GM11168 (cell line): ENCODE measurements around the gene HSFX3.
"Not testable (repeated sequence)": the region's sequence is repeated elsewhere in the genome, so short reads cannot be mapped to it uniquely, and the experiment has no call there.

Experiments
- in situ Hi-C: fragments of 300-500 bp; cut with MboI; formaldehyde crosslinking; loops from one replicate; pipeline ENCODE4 v1.12.0; 2022; ENCODE audit warnings: low sequenced_read_pairs; ENCODE audit not compliant: unreplicated experiment

Gene HSFX3

GRCh38 chrX:149547782-149548181 is 1.9 kb downstream of the HSFX3 start:
- in situ Hi-C loops, result not testable (repeated sequence)

GRCh38 chrX:149546962-149547361 is 2.8 kb downstream of the HSFX3 start:
- in situ Hi-C loops, result not testable (repeated sequence)

GRCh38 chrX:149545545-149546543 is 3.9 kb downstream of the HSFX3 start:
- in situ Hi-C loops, result not testable (repeated sequence)

- in situ Hi-C loops, result no loop called here
Measured at GRCh38 chrX:149541521-149542047, 8.1 kb downstream of the HSFX3 start.

GRCh38 chrX:149540621-149541520 is 8.9 kb downstream of the HSFX3 start, which contains the start of gene EOLA1:
Gene EOLA1, plus strand, starts transcription at chrX:149541012. Its CDS starts 4,619 bp downstream, at chrX:149545631.
- in situ Hi-C loops, result no loop called here

- in situ Hi-C loops, result no loop called here
Measured at GRCh38 chrX:149540131-149540620, 9.5 kb downstream of the HSFX3 start.

- in situ Hi-C loops, result loop anchor here (10.0 kb wide), 1 partner anchor 405 kb away; no protein-coding TSS in a partner anchor
Measured at GRCh38 chrX:149539283-149540130, 10.2 kb downstream of the HSFX3 start.

GRCh38 chrX:149537474-149537873 is 12.2 kb downstream of the HSFX3 start:
- in situ Hi-C loops, result loop anchor here (10.0 kb wide), 1 partner anchor 407 kb away; no protein-coding TSS in a partner anchor

DNA sequence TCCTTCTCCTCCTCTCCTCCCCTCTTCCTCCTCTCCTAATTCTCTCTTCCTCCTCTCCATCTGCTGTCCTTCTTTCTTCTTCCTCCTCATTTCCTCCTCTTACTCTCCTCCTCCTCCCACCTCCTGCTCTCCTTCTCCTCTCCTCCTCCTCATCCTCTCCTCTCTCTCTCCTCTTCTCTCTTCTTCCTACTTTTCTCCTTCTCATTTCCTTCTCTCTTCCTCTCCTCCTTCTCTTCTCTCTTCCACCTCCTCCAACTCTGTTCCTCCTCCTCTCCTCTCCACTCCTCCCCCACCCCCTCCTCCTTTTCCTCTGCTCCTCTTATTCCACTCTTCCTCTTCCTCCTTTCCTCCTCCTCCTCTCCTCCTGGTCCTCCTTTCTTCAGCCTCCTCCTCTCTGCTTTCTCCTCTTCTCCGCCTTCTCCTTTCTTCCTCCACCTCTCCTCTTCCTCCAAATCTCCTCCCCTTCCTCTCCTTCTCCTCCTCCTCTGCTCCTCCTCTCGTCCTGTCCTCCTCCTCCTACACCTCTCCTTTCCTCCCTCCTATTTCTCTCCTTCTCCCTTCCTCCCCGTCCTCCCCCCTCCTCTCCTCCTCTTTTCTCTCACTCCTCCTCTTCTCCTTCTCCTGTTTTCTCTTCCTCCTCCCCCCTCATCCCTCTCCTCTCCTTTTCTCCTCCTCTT is 14.7 kb downstream of the HSFX3 start:
- in situ Hi-C loops, result loop anchor here (10.0 kb wide), 1 partner anchor 410 kb away; no protein-coding TSS in a partner anchor

GRCh38 chrX:149533999-149534398 is 15.7 kb downstream of the HSFX3 start:
- in situ Hi-C loops, result loop anchor here (10.0 kb wide), 1 partner anchor 411 kb away; no protein-coding TSS in a partner anchor

- in situ Hi-C loops, result loop anchor here (10.0 kb wide), 1 partner anchor 412 kb away; no protein-coding TSS in a partner anchor
Measured at GRCh38 chrX:149532868-149533267, 16.9 kb downstream of the HSFX3 start.

DNA sequence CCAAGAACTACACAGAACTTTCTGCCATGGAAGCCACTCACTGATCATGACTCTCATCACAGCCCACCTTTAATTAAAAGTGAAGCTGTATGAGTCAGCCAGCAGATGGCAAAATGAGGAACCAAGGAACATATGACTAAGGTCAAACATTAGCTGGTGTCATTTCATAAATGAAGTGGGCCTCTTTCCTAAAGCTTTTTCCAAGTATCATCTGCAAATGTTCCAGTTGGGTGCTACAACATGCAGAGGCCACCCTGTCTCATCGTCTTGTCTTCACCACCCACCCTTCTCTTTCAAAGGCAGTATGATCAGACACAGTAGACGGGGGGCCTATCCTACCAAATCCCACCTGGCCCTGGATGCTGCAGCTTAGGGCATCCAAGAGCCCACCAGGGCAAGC is 18.1 kb downstream of the HSFX3 start:
- in situ Hi-C loops, result loop anchor here (10.0 kb wide), 1 partner anchor 413 kb away; no protein-coding TSS in a partner anchor

DNA sequence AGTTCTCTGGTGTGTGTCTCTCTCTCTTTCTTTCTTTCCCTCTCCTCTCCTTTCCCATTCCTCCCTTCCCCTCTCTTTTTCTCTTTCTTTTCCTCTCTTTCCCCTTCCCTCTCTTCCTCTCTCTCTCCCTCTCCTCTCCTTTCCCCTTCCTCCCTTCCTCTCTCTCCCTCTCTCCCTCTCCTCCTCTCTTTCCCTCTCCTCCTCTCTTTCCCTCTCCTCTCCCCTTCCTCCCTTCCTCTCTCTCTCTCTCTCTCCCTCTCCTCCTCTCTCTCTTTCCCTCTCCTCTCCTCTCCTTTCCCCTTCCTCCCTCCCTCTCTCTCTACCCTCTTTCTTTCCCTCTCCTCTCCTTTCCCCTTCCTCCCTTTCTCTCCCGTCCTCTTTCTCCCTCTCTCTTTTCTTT is 21.3 kb downstream of the HSFX3 start:
- in situ Hi-C loops, result no loop called here

DNA sequence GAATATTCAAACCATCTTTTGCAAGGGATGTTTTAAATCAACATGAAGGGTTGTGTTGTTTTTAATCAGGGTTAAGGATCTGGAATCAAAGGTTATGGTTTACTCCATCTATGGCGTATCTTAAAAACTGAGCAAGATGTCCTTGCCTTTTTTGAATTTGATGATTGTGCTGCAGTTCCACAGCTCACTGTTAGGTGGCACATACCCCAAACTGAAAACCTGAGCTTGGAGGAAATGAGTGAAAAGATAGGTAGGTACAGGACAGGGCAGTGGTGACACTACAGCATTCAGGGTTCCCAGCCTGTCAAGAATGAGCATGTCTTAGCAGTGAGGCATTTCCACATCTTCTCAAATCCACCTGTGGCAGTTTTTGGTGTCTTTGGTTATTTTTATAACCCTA is 22.0 kb downstream of the HSFX3 start:
- in situ Hi-C loops, result no loop called here

GRCh38 chrX:149526318-149527033 is 23.2 kb downstream of the HSFX3 start:
- in situ Hi-C loops, result not testable (repeated sequence)

GRCh38 chrX:149525903-149526302 is 23.8 kb downstream of the HSFX3 start:
- in situ Hi-C loops, result not testable (repeated sequence)

GRCh38 chrX:149525389-149525788 is 24.3 kb downstream of the HSFX3 start:
- in situ Hi-C loops, result not testable (repeated sequence)

GRCh38 chrX:149522916-149523315 is 26.8 kb downstream of the HSFX3 start:
- in situ Hi-C loops, result loop anchor here (25.0 kb wide), 1 partner anchor 114 kb away; the partner anchor contains the start of gene TMEM185A
